GM19099 (cell line): ENCODE results near the gene THOC6.

Experiments used
- POLR2A ChIP-seq: IDR thresholded peaks from 3 replicates; pipeline ENCODE4 v1.6.1; 2011; ENCODE audit warnings: low read depth; ENCODE audit not compliant: insufficient read length; ENCODE audit errors: extremely low read depth

Gene THOC6

DNA sequence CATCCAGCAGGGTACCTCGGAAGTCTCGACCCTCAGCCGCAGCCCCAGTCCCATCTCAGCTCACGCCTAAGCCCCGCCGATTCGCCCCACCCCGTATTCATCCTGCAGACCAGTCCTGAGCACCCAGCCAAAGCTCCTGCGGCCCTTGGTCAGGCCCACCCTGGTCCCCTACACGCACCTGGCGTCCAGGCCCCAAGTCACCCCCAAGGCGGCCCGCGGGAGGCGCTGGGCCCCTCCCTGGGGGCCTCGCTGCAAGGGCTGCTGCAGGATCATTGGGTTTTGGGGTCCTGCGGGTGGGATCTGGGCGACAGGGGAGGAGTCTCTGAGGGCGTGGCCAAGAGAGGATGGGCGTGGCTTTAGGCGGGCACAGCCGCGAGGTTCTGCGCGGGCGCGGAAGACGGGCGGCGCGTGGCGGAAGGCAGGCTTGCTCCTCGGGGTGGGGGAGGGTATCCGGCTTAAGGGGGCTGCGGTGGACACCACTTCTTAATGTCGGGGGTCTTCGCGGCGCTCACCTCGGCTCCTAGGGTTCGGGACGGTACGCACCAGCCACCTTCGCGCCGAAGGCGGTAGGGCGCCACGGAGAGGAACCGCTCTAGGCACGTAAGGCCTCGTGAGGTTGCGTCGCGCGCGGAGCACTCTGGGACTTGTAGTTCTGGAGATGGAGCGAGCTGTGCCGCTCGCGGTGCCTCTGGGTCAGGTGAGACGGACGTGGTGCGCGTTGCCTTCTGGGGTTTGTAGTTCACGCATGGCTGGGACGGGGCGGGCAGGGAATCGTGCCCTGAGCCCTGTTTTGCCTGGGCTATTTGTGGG lies at the start of gene THOC6, which contains the start of gene HCFC1R1:
Gene THOC6, plus strand, starts transcription at position 367 of the 810 bp plus-strand sequence. Its CDS starts 292 bp downstream, at position 659.
Gene HCFC1R1, minus strand, starts transcription at position 274 of the 810 bp plus-strand sequence. Its CDS starts 1 bp downstream, at position 273.
- TF ChIP-seq POLR2A = peak; percentile 89

DNA sequence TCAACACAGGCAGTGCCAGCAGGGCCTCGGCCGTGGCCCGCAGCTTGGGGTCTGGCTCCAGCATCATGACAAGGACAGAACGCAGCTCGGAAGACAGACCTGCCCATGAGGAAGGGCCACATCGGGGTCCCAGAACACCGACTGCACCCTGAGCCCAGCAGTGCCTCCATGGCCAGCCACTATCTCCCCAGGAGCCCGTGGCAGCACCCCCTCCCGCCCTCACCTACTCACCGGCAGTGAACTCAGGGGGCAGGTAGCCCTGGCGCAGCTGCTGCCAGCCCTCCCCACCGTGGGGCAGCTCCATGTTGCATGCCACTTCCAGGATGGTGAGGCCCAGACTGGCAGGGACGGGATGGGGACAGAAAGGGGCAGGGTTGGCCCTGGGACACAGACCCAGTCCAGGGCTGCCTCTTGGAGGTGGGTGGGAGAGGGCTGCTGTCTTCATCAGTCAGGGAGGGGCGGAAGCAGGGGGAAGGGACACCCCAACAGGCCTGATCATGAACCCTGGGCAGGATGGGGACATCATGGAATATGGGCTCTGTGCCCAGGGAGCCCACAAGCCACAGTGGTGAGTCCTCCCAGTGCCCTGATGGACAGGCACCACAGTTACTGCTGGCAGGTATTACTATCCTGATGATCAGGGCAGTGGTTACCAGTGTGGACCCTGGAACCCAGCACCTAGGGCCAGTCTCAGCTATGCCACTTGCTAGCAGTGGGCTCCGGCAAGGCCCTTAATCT lies 49.3 kb upstream of the THOC6 start:
- TF ChIP-seq POLR2A = no peak

DNA sequence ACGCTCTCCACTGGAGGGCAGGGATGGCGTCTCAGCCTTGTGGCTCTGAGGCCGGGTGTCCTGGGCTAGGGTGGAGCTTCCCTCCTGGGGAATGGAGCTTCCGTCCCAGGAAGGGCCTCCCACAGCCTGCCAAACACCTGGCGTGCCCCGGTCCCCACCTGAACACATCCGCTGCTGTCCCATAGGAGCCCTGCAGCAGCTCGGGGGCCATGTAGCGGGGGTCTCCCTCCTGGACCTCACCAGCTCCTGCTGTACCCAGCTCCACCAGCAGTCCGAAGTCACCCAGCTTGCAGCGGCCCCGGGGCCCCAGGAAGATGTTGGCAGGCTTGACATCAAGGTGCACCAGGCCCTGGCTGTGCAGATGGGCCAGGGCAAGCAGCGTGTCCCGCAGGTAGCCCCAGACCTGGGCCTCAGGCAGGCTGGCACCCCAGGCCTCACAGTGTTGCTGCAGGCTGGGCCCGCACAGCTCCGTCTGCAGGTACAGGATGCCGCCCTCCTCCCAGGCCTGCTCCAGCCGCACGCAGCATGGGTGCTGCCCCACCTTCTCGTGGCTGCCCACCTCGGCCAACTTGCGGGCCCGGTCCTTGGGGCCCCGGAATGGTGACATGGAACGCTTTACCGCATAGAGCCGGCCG lies 48.6 kb upstream of the THOC6 start:
- TF ChIP-seq POLR2A = no peak

DNA sequence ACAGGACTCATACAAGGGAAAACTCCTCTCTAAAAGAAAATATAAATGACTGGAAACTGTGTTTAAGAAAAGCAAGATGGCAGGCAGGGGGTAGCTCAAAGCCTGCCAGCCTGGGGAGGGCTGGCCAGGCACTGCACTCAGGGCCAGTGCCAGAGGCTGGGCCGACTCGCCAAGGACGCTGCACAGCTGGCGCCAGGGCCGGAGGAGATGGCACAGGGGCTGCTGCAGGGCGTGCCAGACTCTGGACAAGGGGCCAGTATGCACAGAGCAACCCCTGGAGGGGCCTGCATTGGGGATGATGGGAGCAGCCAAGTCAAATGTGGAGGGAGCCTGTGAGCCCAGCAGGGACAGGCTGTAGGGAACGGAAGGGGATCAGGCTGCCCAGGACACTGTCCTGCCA lies 47.6 kb upstream of the THOC6 start:
- no peak for TF ChIP-seq POLR2A

DNA sequence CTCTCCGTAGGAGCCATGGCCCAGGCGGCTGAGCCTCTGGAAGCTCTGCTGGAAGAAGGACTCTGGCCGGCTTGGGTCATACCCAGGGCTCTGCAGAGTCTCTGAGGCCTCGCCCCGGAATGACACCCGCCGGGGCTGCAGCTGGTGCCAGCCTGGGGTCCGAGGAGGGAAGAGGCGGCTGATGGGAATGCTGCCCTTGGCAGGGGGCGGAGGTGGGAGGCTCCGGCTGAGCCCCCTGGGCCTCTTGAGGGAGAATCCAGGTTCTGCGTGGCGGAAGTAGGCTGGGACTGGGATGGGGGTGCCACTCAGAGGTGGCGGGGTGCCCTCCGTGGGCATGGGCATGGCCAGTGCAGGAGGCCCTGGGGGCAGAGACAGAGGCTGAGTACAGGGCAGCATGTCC lies 47.2 kb upstream of the THOC6 start:
- no peak for TF ChIP-seq POLR2A

DNA sequence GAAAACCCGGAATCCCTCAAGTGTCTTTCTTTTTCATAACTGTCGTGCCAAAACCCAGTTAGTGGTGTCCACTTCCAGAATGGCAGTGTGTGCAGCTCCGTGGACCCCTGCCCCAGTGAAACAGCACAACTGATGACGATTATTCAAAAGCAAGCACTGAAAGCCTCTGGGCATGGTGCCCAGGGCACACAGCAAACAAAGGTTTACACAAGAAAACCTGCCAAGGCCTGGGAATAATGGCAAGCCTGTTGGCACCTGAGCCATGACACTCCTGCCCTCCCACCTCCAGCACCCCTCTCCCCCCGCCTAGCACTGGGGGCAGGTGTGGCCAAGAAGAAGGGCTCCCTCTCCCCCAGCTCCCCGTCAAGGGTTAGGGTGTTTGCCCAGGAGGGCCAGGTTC lies 46.4 kb upstream of the THOC6 start:
- no peak for TF ChIP-seq POLR2A

DNA sequence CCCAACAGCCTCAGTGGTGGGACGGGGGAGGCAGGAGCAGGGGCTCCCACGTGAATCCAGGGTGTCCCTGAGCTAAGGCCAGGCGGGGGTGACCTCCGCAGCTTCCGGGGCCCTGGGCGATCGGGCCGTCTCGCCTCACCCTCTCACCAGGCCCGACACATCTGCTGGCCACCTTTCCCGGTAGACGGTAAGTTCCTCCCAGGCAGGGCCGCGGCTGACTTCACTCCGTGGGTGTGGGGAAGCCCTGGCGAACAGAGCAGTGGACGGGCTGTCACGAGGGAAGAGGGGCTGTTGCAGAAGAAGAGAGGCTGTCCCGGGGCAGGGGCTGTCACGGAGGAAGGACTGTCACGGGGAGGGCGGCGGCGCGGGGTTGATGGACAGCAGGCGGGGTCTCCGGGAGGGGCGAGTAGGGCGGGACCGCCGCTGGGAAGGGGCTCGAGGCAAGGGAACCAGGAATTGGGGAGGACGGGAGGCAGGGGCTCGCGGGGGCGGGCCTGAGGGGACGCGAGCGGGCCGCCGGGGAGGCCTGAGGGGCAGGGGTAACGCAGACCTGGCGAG lies 44.1 kb upstream of the THOC6 start:
- TF ChIP-seq POLR2A = no peak

DNA sequence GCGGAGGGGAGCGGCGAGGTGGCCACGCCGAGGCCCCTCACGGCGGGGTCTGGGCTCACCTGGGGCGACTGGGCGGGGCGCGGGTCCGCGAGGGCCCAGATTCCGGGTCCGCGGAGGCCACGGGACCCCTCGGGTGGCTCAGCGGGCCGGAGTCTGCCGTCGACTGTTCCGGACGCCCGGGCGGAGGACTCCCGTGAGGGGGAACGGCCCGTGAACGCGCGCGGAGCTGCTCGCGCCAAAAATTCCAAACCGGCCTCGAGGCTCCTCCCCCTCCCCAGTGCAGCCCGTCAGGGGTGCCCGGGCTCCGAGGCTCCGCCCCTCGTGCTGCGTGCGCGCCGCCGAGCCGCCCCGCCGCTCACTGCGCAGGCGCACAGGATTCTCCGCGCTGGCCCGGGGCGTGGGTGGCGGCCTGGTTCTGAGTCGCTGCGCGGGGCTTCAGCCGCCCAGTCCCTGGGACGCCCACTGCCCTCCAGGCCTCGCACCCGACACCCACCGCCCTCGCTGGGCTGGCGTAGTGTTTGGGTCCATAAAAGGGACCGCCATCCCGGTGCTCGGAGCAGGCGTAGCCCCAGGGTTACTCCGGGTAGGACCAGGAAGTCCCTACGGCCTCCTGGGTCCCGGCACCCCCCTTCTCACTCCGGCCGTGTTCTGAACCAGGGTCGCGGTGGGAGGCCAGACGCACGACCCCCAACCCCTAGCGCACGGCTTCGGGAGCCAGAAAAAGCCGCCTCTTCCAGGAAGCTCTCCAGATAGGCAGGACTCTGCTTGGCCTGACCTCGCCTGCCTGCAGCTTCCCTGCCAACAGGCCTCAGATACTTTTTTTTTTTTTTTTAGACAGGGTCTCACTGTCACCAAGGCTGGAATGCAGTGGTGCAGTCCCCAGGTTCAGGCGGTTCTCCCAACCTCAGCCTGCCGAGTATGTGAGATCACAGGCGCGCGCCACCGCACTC lies 43.3 kb upstream of the THOC6 start, which contains the start of gene PKMYT1:
Gene PKMYT1, minus strand, starts transcription at position 220 of the 950 bp plus-strand sequence. CDS start 789 bp downstream, outside the sequence.
- peak; percentile 97 for TF ChIP-seq POLR2A

DNA sequence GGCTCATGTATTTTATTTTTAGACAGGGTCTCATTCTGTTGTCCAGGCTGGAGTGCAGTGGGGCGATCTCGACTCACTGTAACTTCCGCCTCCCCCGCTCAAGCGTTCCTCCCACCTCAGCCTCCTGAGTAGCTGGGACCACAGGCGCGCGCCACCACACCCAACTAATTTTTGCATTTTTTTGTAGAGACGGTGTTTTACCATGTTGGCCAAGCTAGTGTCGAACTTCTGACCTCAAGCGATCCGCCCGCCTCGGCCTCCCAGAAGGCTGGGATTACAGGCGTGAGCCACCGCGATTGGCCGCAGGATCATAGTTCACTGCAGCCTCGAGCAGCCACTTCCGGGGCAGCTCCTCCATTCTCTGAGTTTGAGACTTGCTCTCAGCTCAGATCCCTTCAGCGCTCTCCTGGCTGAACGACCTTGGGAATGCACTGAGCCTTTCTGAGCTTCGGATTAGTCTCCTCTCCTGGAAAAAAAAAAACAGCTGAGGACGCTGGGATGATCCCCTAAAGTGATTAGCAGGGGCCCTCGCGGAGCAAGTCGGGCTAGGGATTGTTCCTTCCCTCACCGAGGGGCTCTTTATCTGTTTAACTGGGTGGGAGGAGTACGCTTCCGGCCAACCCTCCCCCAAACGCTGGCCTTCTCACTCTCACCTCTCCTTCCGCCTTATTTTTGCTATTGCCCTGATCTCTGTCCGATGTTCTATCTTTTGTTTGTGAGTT lies 42.5 kb upstream of the THOC6 start:
- TF ChIP-seq POLR2A = no peak

DNA sequence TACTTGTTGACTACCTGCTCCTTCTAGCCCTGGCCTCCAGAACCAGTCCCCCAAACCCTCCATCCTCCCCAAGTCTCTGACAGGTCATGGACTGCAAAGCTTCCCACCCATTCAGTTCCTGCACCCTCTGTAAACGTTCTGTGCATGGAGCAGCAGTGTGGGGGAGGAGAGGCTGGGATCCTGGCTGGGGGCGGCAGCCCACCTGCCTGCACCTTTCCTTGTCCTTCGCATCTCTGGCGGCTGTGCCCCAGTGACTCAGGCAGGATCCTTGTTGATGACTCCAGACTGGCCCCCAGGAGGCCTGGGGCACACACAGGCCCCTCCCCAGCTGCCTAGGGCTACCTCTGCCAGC lies 42.0 kb upstream of the THOC6 start:
- TF ChIP-seq POLR2A = no peak

DNA sequence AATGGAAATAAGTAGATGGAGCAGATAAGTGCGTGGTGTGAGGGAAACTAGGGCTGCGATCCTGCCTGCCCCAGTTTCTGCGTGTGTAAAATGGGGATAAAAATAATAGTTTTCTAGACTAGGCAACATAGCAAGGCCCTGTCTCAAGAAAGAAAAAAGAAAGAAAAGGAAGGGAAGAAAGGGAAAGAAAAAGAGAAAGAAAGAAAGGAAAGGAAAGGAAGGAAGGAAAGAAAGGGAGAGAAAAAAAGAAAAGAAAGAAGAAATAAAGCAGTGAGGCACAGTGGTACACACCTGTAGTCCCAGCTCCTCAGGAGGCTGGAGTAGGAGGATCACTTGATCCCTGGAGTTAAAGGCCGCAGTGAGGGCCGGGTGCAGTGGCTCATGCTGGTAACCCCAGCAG lies 41.4 kb upstream of the THOC6 start:
- no peak for TF ChIP-seq POLR2A

DNA sequence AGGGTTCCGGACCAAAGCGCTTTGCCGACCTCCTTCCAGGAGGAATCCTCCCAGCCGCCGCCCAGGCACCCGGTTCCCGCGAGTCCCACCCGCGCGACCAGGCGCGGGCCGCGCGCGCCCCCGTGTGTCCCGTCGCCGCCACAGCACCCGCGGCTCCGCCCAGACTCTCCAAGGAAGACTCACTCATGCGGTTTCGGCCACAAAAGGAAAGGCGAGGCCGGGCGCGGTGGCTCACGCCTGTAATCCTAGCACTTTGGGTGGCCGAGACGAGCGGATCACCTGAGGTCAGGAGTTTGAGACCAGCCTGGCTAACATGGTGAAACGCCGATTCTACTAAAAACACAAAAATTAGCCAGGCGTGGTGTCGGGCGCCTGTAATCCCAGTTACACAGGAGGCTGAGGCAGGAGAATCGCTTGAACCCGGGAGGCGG lies 40.1 kb upstream of the THOC6 start:
- TF ChIP-seq POLR2A = peak; percentile 42

DNA sequence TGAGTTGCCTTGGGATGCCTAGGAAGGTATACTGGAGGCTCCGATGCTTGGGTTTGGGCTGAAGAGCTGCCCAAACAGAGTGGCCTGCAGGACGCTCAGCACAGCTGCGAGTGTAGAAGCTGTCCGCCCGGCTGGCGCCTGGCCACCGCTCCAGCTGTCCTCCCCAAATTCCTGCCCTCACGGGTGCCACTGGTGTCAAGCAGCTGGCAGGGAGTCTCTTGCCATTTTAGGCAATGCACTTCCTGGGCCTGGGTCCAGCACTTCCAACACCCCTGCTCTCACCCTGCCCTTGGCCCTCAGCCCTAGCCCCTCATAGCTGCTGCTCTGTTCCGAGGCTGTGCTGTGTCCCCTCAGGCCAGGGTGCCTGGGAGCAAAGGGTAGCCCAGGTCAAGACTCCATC lies 38.4 kb upstream of the THOC6 start:
- no peak for TF ChIP-seq POLR2A
